ENCODE measurements around the gene RBM24. TPM values are rescaled to one million over a fixed set of nuclear protein-coding genes. Genes with fewer than 3 reads are reported as not detected.

Gene RBM24
- polyA plus RNA-seq (ENCODE audit: insufficient read length): 348 TPM

- no peak for DNase-seq (ENCODE audit: low read depth)
These were observed at the start of gene RBM24 for GRCh38 chr6:17281100-17281496. Gene RBM24 (plus strand): TSS chr6:17281361. CDS start chr6:17281582, 221 bp downstream.

GRCh38 chr6:17233531-17233930 is 47.6 kb upstream of the RBM24 start:
- no peak for DNase-seq (ENCODE audit: low read depth)

- DNase-seq (ENCODE audit: low read depth): no peak
These were observed 43.9 kb upstream of the RBM24 start for GRCh38 chr6:17237246-17237645.

GRCh38 chr6:17239260-17239659 is 41.9 kb upstream of the RBM24 start:
- DNase-seq (ENCODE audit: low read depth): no peak

GRCh38 chr6:17240803-17241500 is 40.2 kb upstream of the RBM24 start:
- no peak for DNase-seq (ENCODE audit: low read depth)

- DNase-seq (ENCODE audit: low read depth): no peak
These were observed 39.1 kb upstream of the RBM24 start for GRCh38 chr6:17242087-17242486.

- DNase-seq (ENCODE audit: low read depth): no peak
These were observed 30.9 kb upstream of the RBM24 start for GRCh38 chr6:17250237-17250636.

GRCh38 chr6:17251953-17252352 is 29.2 kb upstream of the RBM24 start:
- no peak for DNase-seq (ENCODE audit: low read depth)

GRCh38 chr6:17258749-17259148 is 22.4 kb upstream of the RBM24 start:
- DNase-seq (ENCODE audit: low read depth): no peak

- no peak for DNase-seq (ENCODE audit: low read depth)
These were observed 15.6 kb upstream of the RBM24 start for GRCh38 chr6:17265570-17265969.

GRCh38 chr6:17267566-17267965 is 13.6 kb upstream of the RBM24 start:
- no peak for DNase-seq (ENCODE audit: low read depth)

GRCh38 chr6:17268114-17268513 is 13.0 kb upstream of the RBM24 start:
- DNase-seq (ENCODE audit: low read depth): no peak

- no peak for DNase-seq (ENCODE audit: low read depth)
These were observed 11.3 kb upstream of the RBM24 start for GRCh38 chr6:17269840-17270239.

- DNase-seq (ENCODE audit: low read depth): no peak
These were observed 9.5 kb upstream of the RBM24 start for GRCh38 chr6:17271628-17272027.

- no peak for DNase-seq (ENCODE audit: low read depth)
These were observed 4.4 kb upstream of the RBM24 start for GRCh38 chr6:17276766-17277165.

- no peak for DNase-seq (ENCODE audit: low read depth)
These were observed 3.9 kb upstream of the RBM24 start for GRCh38 chr6:17277256-17277655.

GRCh38 chr6:17278289-17279063 is 2.7 kb upstream of the RBM24 start:
- DNase-seq (ENCODE audit: low read depth): no peak

GRCh38 chr6:17280138-17280537 is 1.0 kb upstream of the RBM24 start:
- DNase-seq (ENCODE audit: low read depth): no peak

- no peak for DNase-seq (ENCODE audit: low read depth)
These were observed 540 bp upstream of the RBM24 start for GRCh38 chr6:17280552-17281090.

- DNase-seq (ENCODE audit: low read depth): no peak
These were observed 628 bp downstream of the RBM24 start for GRCh38 chr6:17281497-17282481.

GRCh38 chr6:17283074-17283473 is 1.9 kb downstream of the RBM24 start:
- DNase-seq (ENCODE audit: low read depth): no peak

- DNase-seq (ENCODE audit: low read depth): no peak
These were observed 8.5 kb downstream of the RBM24 start for GRCh38 chr6:17289630-17290061.

Data from forelimb muscle (tissue), 1 donor.